Erythroblast (primary cell): ENCODE measurements around the gene RFX3.

Experiments
- GATA1 ChIP-seq: IDR thresholded peaks from 2 replicates; pipeline ENCODE4 v1.6.1; 2011; ENCODE audit warnings: low read depth, mild to moderate bottlenecking, control low read depth, low read length, moderate library complexity
- POLR2A ChIP-seq: IDR thresholded peaks from 2 replicates; pipeline ENCODE4 v1.6.1; 2011; ENCODE audit warnings: mild to moderate bottlenecking, low read length

- TF ChIP-seq POLR2A (no peak), GATA1 (no peak)
Observed at GRCh38 chr9:3478549-3478953, 47.2 kb downstream of the RFX3 start.
